HG02678 (cell line): ENCODE results near the gene PLEKHA6.

ENCODE experiments used
- ATAC-seq: cut with Tn5 transposase; IDR thresholded peaks from one replicate; pipeline ENCODE4 v1.9.1; 2021; ENCODE audit warnings: mild to moderate bottlenecking, moderate library complexity; ENCODE audit not compliant: unreplicated experiment

PLEKHA6 gene

DNA sequence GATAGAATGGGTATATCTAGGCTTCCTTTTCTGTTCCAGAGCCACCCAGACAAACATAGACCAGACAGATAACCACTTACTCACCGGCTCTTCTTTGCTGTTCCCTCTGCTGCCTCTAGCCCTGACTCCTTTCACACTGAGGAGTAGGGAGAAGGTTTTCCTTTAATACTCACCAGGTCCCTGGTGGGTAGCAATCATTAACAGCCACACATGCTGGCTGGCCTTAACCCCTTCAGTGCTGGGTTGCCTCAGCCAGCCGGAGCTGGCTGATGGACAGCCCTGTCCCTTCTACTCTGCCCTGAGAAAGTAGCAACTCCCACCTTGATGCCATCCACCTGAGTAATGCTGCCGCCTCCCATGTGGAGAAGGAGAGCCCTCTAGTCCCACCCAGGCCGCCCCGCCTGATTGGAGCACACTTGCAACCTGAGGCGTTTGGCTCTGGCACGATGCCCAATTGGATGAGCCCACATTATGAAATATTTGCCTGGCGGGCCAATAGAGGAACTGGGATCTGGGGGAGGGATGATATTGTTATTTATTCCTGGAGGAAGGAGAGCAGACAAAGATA, 71.6 kb downstream of the PLEKHA6 start:
- ATAC-seq, result no peak

DNA sequence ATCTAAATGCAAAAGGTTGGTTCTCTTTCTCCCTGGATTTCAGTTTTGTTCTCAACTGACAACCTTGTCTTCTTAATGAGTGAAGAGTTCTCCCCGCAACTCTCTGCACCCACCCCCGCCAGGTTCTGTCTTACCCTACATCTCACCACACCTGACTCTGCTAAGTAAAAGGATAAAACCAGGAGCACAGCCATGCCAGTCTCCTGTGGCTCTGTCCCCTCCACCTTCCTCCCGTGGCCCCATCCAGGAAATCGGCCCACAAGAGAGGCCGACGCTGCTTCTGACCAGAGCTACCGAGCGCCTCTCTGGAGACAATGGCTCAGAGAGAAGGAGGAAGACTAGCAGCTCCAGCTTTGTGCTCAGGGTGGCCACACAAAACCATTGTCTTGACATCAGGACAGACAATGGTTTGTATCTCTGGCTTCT, 72.2 kb downstream of the PLEKHA6 start:
- ATAC-seq, result no peak

DNA sequence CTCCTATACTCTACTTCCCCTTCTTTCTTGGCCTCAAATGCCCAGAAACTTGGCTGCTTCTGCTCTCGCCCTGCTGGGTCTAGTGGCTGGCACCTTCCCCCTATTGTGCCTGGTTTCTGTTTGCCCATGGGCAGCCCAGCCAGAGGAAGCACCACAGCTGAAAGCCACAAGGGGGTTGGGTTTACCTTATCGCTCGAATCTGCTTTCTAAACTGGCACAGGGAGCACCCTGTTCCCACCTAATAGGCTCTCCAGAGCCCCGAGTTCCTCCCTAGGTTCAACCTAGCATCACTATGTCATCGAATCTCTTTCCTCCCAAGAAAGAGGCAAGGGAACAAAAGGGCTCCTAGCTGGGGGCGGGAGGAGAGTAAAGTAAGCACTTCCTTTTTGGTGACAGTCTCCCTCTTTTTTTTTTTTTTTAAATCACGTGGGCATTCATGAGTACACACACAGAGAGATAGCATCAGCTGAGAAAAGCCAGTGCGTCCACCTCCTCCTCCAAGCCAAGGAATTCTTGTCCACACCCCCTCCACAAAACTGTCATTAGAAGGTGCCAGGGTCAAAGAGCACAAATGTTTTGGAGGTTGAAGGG, 72.8 kb downstream of the PLEKHA6 start:
- no peak for ATAC-seq

DNA sequence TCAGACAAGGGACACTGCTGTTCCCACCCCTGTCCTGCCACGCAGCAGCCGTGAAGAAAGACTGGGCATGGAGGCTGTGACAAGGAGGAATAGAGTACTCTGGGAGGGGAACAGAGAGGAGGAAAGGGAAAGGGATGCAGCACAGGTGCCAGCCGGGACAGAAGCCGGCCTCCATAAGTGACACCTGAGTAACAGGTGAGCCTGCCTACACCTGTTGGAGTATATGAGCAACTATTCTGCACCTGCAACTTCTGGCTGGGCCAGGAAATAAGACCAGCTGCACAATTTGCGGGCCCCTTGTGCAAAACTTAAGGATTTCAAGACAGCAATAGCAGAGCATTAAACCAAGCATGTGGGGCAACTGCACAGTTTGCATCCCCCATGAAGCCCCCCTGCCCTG, 73.4 kb downstream of the PLEKHA6 start:
- ATAC-seq, result no peak

DNA sequence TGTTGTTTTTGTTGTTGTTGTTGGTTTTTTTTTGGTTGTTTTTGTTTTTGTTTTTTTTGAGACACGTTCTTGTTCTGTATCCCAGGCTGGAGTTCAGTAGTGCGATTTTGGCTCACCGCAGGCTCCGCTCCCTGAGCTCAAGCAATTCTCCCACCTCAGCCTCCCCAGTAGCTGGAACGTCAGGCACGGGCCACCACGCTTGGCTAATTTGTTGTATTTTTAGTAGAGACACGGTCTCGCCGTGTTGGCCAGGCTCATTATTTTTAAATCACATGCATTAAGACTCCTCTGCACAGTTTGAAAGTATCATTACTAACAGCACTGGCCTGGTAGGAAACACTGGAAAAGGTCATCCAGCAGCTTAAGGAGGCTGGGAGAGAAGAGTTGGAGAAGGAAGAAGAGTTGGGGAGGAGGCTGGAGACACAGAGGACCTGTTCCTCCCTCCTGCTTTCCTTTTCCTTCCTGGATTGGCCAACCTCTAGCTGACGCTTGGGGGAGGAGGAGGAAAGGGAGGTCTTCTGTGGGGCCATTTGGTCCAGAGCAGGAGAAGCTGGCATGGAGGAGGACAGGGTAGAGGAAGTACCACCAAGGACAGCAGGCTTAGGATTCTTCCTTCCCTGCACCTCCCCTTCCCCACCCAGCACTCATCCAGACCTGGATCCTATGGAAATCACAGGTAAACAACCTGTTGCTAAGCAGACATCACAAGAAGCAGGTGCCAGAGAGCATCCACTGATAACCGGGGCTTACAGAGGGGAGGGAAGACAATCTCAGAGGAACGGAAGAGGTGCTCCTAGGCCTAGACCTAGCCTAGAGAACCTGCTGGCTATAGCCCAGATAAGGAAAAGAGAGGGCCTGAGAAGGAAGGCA, 74.1 kb downstream of the PLEKHA6 start:
- ATAC-seq, result no peak

DNA sequence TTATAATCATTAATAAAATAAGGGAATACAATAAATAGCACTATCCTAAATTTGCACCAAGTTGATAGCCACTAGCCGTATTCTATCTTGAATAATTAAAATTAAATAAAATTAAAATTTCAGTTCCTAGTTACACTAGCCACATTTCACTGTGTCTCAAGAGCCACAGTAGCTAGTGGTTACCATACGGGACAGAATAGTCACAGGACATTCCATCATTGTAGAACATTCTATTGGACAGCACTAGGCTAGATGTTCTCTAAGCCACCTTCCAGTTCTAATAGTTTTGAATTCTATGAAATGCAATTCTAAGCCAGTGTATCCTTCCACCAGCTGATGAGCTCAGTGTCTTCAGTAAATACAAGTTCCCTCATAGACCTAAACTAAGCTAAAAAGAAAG, 74.8 kb downstream of the PLEKHA6 start:
- no peak for ATAC-seq

DNA sequence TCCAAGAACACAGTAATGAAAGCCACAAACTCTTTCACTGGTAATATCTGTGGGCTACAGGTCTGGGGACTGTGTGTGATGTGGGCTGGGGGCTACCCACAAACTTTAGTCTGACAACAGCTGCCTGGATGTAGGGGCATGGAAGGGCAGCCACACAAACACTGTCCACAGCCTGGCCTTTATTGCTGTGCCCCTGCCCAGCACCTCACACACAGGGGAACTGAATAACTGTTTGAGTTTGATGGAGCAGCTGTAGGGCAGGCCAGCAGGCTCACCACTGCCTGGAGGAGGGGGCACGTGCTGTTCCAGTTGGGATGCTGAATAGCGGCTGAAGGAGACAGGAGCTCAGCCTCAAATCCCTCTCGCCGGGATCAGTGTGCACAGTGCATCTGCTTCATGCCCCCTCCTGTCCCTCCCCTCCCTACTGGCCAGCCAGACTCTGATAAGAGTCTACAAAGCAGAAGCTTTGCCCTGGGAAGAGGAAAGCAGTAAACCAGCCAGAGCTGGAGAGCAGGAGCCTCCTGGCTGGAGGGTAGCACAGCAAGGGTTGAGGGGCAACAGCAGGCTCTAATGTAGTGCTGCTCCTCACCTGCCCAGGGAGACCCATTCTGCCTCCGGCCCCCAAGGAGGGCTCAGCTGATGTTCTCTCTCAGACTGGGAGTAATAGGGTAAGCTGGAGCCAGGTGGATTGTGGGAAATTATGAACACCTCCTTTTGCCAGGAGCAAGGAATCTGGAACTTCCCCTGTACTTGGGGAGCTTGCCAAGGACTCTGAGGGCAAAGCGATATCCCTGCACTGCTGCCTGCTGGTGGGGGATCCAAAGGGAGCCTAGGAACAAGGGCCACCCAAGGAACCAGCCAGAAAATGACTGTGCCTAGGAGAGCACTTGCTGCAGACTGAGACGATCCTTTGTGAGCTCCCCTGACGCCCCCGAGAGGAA, 75.7 kb downstream of the PLEKHA6 start:
- ATAC-seq, result no peak

DNA sequence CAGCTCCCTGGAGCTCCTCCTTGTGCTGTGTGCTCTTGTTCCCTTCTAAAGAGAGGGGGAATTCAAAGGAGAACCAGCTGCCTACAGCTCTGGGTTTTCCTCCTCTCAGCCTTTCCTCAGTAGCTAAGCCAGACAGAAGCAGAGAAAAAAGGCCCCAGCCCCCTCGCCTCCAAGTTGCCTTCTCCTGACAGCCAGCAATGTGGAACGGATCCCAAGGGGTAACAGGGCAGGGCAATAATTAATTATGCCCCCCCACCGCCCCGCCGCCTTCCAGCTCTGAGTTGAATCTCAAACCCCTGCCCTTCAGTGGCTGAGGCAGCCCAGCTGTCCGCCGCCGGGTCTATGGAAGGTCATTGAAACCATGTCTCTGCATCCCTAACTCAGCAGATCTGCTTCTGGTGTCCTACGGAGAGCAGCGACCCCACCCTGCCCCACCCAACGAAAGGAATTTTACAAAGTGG, 76.9 kb downstream of the PLEKHA6 start:
- no peak for ATAC-seq

DNA sequence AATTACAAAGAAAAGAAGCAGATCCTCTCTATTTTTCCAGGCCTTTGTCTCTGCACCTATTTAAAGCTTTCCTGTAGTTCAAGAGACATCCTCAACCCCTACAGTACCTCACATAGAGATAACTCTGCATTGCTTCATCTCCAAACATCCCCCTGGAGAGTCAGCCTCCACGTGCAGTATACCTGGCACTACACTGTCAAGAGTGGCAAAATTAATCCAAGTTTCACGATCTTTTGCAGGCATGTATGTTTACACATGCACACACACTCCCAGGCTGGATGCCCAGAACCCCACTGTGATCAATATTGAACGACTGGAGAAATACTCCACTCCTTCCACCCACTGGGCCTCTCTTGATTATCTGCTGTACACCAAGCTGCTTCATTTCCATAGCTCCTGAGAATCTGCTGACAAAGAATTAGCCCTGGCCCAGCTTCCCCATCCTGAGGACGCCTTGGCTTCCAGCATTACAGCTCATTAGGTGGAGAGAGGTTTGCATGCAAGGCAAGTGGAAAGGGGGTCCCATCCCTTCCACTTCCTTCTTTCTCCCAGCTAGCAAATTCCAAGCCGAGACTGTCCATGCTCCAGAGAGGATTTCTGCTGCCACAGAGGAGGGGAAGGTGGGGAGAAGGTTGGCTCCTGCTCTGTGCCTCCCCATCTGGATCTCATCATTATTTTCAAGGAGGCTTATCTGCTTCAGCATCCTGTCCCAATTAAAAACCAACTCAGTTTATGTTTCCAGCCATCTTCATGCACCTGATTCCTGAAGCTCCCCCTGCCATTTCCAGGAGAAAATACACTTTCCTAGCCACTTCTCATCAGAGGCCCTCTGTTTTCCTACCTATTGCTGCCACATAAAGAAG, 79.4 kb downstream of the PLEKHA6 start:
- no peak for ATAC-seq

DNA sequence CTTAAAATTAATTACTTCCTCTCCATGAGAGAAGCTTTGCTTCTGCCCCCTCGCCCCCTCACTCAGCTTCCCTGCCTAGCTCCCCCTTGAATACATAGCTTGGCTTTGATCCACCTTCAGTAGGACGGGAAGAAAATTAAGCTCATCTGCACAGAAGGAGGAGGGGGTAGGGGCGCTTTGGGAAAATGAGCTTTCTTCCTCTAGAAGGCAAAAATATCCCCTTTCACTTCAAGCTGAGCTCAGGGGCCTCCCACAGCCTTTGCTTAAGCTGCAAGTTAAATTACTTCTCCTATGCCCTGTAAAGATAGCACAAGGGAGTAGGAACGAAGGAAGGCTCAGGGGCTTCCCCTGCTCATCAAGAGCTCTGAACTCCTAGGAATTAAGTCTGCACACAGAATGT, 80.8 kb downstream of the PLEKHA6 start:
- ATAC-seq, result no peak

DNA sequence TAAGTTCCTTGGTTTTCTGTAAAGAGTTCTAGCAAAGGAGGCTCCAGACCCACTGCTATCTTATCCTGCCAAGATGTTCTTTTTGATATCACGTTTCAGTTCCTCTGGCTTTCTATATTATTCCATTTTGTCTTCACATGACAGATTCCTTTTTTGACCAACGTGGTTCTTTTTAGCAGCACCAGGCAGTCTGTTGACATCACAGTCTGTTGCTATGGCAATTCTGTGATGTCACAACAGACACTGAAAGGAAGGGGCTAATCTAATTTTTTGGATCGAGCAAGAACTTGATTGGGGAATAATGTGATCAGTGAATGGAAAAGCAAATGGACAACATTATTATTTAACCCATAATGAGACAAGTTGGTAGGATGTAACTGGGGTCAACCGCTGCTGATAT, 81.5 kb downstream of the PLEKHA6 start:
- ATAC-seq, result no peak

DNA sequence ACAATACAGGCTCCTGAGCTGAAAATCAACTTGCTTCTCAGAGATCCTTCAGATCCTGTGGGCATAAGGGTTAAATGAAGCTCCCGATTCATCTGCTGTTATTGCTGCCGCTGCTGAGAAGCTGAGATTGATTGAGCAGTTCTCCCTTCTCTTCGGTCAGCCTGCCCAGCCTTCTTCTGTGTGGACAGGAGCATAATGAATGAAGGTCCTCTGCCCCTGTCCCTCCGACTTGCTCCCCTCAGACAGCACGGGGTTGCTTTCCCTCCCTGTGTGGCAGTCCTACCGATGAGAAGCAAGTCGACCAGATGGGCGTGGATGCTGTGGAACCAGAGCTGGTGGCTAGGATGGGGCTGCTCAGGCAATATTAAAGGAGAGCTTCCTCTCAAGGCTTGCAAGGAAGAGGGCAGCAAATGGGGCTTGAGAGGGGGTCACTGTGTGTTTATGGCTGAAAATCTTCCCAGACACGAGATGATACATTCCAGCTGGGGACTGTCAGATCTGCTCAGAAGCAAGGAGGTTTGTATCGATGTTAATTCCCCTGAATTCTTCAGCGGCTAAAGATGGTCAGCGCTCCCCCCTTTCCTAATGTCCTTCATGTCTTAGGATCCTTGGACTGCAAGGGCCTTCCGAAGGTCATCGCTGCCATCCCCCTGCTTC, 82.0 kb downstream of the PLEKHA6 start:
- no peak for ATAC-seq

DNA sequence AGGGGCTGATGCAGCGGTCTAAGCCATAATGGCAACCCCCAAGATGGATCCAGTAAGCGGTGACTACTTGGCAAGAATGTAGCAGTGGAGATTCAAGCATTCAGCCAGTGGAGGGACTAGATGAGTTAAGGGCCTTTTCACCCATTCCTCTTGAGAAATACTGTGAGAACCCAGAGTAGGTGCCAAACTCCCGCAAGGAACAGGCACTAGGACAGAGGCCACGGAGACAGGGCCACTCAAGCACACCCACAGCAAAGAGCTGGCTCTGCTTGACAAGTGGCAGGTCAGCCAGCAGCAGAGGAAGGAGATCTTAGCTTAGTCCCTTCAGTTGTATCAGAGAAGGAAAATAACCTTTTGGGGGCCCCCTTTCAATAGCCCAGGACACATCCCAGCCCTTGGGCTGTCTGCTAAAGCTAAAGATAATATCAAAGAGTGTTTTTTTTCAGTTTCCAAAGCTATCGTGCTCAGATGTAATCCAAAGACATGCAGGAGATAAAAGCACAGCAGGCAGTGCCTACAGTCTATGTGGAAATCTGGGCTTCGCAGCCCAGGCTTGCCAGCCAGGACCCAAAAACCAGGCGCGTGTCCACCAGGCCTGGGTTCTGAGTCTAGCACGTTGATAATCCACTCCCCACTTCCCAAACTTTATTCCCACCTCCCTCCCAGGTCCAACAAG, 83.9 kb downstream of the PLEKHA6 start:
- no peak for ATAC-seq

DNA sequence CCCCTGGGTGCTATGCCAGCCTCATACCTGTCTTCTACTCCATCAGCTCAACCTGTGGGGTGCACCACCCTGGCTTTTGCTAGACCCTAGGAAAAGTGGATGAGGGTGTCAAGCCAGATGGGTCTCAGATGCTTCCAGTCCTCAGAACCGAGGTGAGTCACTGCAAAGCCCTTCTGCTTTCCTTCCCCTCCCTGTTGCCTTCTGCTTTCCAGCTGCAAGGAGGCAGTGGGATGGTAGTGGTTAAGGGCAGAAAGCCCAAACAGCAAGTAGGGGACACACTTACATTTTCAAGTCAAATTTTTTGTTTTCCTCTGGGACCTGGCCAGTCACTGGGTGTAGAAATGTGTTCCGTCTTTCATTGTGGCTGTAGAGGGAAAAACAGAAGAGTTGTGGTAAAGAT, 85.3 kb downstream of the PLEKHA6 start:
- ATAC-seq, result no peak

DNA sequence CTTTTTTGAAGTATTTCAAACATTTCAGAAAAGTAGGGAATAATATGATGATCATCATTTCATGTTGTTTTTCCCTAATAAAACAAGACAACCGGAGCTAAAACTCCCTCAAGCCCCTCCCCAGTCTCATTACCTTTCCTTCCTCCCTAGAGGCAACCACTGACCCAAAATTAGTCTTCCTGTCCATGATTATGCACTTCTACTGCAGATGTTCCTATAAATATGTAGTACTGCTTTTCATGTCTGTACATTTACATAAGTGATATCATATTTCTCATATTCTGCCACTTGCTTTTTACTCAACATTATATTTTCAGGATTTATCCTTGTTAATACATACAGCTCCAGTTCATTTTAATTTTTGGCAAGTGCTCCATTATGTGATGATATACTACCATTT, 87.2 kb downstream of the PLEKHA6 start:
- no peak for ATAC-seq

DNA sequence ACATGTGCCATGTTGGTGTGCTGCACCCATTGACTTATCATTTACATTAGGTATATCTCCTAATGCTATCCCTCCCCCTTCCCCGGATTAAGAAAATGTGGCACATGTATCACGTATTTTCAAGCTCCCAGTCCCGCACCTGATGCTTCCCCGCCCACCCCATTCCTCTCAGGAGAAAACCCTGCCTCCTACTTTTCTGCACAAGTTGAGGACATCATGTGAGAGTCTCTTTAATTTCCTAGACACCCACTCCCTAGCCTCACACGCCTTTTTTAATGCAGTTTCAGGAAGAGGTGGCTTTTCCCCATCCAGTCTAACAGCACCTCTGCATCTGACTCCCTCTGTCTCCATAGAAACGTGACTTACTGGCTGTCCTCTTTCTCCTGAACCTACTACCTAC, 87.8 kb downstream of the PLEKHA6 start:
- ATAC-seq, result no peak

DNA sequence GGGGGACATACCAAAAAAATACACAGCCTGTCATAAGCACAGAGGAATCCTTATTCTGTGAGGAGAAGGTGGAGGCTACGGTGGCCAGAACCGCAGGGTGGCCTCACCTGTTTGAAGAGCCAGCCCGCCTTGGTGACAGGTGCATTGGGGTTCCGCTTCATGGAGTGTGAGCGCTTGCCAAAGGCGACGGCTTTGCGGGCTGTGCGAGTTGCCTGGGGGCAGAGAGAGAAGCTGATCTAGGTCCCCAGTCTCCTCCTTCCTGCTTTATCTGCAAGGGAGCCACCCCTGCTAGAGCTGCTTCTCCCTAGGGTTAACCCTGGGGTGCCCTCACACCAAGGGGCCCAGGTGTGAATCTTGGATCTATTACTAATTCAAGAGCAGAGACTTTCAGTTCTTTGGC, 91.6 kb downstream of the PLEKHA6 start:
- no peak for ATAC-seq

DNA sequence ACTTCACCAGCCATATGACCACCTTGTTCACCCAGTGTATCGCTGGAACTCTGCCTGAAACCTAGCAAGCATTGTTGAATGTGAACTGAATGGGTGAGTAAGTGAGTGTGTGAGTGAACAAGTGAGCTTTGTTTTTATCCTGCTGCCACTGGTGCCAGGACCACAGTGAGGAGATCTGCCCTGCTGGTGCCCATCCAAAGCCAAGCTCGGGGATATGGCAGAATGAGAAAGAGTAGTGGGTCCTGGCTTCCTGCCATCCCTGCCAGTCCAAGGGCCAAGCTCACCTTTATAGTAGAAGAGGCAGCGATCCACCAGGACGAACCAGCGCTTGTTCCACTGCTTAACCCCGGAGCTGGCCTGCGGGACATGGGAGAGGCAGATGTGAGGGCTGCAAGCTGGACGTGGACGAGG, 92.5 kb downstream of the PLEKHA6 start:
- no peak for ATAC-seq

DNA sequence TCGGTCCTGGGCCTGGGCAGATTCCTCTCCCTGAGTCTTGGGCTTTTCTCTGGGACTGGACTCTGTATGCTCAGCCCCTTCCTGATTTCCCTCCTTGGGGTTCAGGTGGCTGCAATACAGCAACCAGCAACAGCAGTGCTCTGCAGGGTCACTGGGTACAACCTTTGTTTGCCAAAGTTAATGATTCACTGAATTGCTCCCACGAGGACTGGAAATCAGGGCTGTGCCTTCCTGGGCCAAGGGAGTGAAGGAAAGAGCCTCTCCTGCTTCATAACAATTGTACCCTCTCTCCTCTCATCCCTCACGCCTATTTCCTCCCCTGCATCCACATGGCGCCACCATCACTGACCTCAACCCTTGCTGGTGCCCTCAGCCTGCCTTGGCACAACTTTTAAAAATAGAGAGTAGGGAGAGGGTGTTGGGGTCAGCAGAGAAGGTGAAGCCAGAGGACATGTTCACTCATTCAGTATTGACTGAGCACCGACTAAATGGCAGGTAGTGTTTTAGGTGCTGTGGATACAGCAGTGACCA, 93.2 kb downstream of the PLEKHA6 start:
- no peak for ATAC-seq
